HL-60/S4 treated with retinoic acid at 250 ng/mL for 4 days and 3 days (cell line): ENCODE data around the gene DAGLA.

ENCODE experiments used
- in situ Hi-C: fragments of 300-500 bp; cut with MboI; formaldehyde crosslinking; loops from 2 replicates; pipeline ENCODE4 v1.7.0; 2022; ENCODE audit warnings: low sequenced_read_pairs

The DAGLA gene

GRCh38 chr11:61709572-61709971 lies 29.4 kb downstream of the DAGLA start:
- in situ Hi-C loops: no loop called here

GRCh38 chr11:61710019-61710418 lies 29.8 kb downstream of the DAGLA start:
- in situ Hi-C loops: no loop called here

GRCh38 chr11:61711037-61711436 lies 30.8 kb downstream of the DAGLA start:
- in situ Hi-C loops: no loop called here

GRCh38 chr11:61711498-61711897 lies 31.3 kb downstream of the DAGLA start:
- in situ Hi-C loops: no loop called here

- in situ Hi-C loops: no loop called here
Observed at GRCh38 chr11:61712314-61712713, 32.1 kb downstream of the DAGLA start.

- in situ Hi-C loops: no loop called here
Observed at GRCh38 chr11:61712846-61713245, 32.7 kb downstream of the DAGLA start.

GRCh38 chr11:61713464-61713863 lies 33.3 kb downstream of the DAGLA start:
- in situ Hi-C loops: no loop called here

GRCh38 chr11:61713906-61714305 lies 33.7 kb downstream of the DAGLA start:
- in situ Hi-C loops: no loop called here

GRCh38 chr11:61714316-61714715 lies 34.1 kb downstream of the DAGLA start:
- in situ Hi-C loops: no loop called here

- in situ Hi-C loops: no loop called here
Observed at GRCh38 chr11:61714916-61715315, 34.7 kb downstream of the DAGLA start.

- in situ Hi-C loops: no loop called here
Observed at GRCh38 chr11:61715867-61716266, 35.7 kb downstream of the DAGLA start.

GRCh38 chr11:61716478-61717285 lies 36.5 kb downstream of the DAGLA start:
- in situ Hi-C loops: no loop called here

- in situ Hi-C loops: no loop called here
Observed at GRCh38 chr11:61717286-61718033, 37.3 kb downstream of the DAGLA start.

- in situ Hi-C loops: no loop called here
Observed at GRCh38 chr11:61718046-61718531, 37.9 kb downstream of the DAGLA start.

GRCh38 chr11:61718621-61719302 lies 38.6 kb downstream of the DAGLA start:
- in situ Hi-C loops: no loop called here

GRCh38 chr11:61719978-61720377 lies 39.8 kb downstream of the DAGLA start:
- in situ Hi-C loops: no loop called here

GRCh38 chr11:61720597-61720996 lies 40.4 kb downstream of the DAGLA start:
- in situ Hi-C loops: no loop called here

GRCh38 chr11:61724437-61724836 lies 44.2 kb downstream of the DAGLA start:
- in situ Hi-C loops: no loop called here

- in situ Hi-C loops: no loop called here
Observed at GRCh38 chr11:61725781-61726231, 45.6 kb downstream of the DAGLA start.

GRCh38 chr11:61726775-61727174 lies 46.6 kb downstream of the DAGLA start:
- in situ Hi-C loops: no loop called here

GRCh38 chr11:61727401-61727811 lies 47.2 kb downstream of the DAGLA start:
- in situ Hi-C loops: no loop called here
